Measurements from ENCODE around the gene CDKAL1.
"Not testable (repeated sequence)": the region's sequence is repeated elsewhere in the genome, so short reads cannot be mapped to it uniquely, and the experiment has no call there.

Gene CDKAL1

GRCh38 chr6:20732362-20732761 lies 198.1 kb downstream of the CDKAL1 start:
- not testable (repeated sequence) for H3K27ac Mint-ChIP-seq; H3K4me1 Mint-ChIP-seq (ENCODE audit: low read depth); H3K36me3 Mint-ChIP-seq (ENCODE audit: low read depth); H3K9me3 Mint-ChIP-seq; H3K27me3 Mint-ChIP-seq (ENCODE audit: low read depth); H3K4me3 Mint-ChIP-seq; DNase-seq (ENCODE audit: low spot score)

DNA sequence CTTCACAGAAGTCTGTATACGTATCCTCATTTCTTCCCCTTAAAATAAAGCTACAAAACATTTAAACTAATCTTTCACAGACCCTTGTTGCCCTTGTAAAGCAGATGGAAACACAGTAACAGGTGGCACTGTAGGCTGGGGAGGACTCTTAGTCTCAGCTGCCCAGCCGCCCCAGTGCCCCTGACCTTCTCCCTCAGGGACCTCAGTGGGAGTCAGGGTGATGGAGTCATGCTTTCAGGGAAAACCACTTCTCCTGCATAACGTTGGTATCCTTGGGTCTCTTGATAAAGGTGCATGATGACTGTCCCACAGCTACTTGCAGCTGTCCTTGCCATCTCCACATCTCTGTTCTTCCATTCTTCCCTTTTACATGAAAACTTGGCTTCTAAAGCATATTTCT lies 198.6 kb downstream of the CDKAL1 start:
- no peaks in the 10 kb centered on the region for H3K9me3 Mint-ChIP-seq

GRCh38 chr6:20737912-20738311 lies 203.7 kb downstream of the CDKAL1 start:
- DNase-seq (ENCODE audit: low spot score), result no peak
- H3K4me1 Mint-ChIP-seq (ENCODE audit: low read depth), result no peaks in the 10 kb centered on the region
- H3K36me3 Mint-ChIP-seq (ENCODE audit: low read depth), result peaks cover 23% of the 10 kb centered on the region
- no peak overlapping the region for H3K27ac Mint-ChIP-seq
- no peak overlapping the region for H3K4me3 Mint-ChIP-seq
- no peaks in the 10 kb centered on the region for H3K9me3 Mint-ChIP-seq
- H3K27me3 Mint-ChIP-seq (ENCODE audit: low read depth), result no peaks in the 10 kb centered on the region

More for the DNA sequence above, 198.6 kb downstream of the CDKAL1 start:
- no peaks in the 10 kb centered on the region for H3K27me3 Mint-ChIP-seq (ENCODE audit: low read depth)
- no peaks in the 10 kb centered on the region for H3K4me1 Mint-ChIP-seq (ENCODE audit: low read depth)
- DNase-seq (ENCODE audit: low spot score), result no peak
- no peaks in the 10 kb centered on the region for H3K36me3 Mint-ChIP-seq (ENCODE audit: low read depth)
- no peak overlapping the region for H3K4me3 Mint-ChIP-seq
- no peak overlapping the region for H3K27ac Mint-ChIP-seq

GRCh38 chr6:20740088-20740487 lies 205.8 kb downstream of the CDKAL1 start:
- Mint-ChIP-seq H3K36me3 (ENCODE audit: low read depth) (peaks cover 23% of the 10 kb centered on the region), H3K9me3 (no peaks in the 10 kb centered on the region), H3K27ac (no peak overlapping the region), H3K4me1 (ENCODE audit: low read depth) (no peaks in the 10 kb centered on the region), H3K27me3 (ENCODE audit: low read depth) (no peaks in the 10 kb centered on the region), H3K4me3 (no peak overlapping the region)
- DNase-seq (ENCODE audit: low spot score), result no peak

- Mint-ChIP-seq H3K4me1 (ENCODE audit: low read depth) (no peaks in the 10 kb centered on the region), H3K27me3 (ENCODE audit: low read depth) (no peaks in the 10 kb centered on the region), H3K27ac (no peak overlapping the region), H3K9me3 (no peaks in the 10 kb centered on the region), H3K36me3 (ENCODE audit: low read depth) (peaks cover 23% of the 10 kb centered on the region), H3K4me3 (no peak overlapping the region)
- no peak for DNase-seq (ENCODE audit: low spot score)
These were observed 206.5 kb downstream of the CDKAL1 start for GRCh38 chr6:20740727-20741126.

DNA sequence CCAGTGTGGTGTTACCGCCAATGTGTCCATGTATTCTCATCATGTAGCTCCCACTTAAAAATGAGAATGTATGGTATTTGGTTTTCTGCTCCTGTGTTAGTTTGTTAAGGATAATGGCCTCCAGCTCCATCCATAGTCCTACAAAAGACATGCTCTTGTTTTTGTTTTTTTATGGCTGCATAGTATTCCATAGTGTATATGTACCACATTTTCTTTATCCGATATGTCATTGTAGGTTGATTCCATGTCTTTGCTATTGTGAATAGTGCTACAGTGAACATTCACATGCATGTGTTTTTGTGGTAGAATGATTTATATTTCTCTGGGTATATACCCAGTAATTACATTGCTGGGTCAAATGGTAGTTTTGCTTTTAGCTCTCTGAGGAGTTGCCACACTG lies 207.2 kb downstream of the CDKAL1 start:
- H3K9me3 Mint-ChIP-seq, result no peaks in the 10 kb centered on the region
- H3K4me1 Mint-ChIP-seq (ENCODE audit: low read depth), result no peaks in the 10 kb centered on the region
- no peak for DNase-seq (ENCODE audit: low spot score)
- no peak overlapping the region for H3K4me3 Mint-ChIP-seq
- no peak overlapping the region for H3K27ac Mint-ChIP-seq
- H3K36me3 Mint-ChIP-seq (ENCODE audit: low read depth), result peaks cover 23% of the 10 kb centered on the region
- H3K27me3 Mint-ChIP-seq (ENCODE audit: low read depth), result no peaks in the 10 kb centered on the region

DNA sequence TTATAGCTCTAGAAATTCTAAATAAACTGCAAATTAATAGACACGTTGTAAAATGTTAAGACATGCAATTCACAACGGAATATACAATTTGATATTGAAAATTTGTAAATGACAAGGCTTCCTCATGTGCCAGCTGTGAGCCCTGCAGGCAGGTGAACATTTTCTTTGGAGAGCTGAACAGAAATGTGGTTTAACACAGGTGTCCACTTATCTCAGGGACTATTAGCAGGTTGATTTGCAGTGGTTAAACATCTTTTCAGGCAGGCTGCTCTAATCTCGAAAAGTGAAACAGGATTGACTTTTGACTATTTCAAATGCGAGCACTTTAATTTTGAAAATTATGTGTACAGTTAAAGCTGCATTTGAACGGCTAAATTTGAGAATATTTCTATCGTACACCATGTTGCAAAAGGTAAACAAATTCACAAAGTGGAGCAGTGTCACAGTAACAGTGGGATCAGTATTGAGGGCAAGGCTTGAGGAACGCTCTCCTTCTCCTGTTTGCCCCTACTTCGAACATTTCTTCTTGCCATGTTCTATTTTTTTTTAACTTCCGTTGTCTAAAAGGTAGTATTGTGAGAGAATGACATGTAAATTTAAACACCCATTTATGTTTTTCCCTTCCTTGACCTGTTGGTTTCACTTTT lies 210.8 kb downstream of the CDKAL1 start:
- Mint-ChIP-seq H3K4me3 (no peak overlapping the region), H3K27ac (no peak overlapping the region), H3K36me3 (ENCODE audit: low read depth) (peaks cover 18% of the 10 kb centered on the region), H3K27me3 (ENCODE audit: low read depth) (no peaks in the 10 kb centered on the region), H3K4me1 (ENCODE audit: low read depth) (no peaks in the 10 kb centered on the region), H3K9me3 (no peaks in the 10 kb centered on the region)
- no peak for DNase-seq (ENCODE audit: low spot score)

DNA sequence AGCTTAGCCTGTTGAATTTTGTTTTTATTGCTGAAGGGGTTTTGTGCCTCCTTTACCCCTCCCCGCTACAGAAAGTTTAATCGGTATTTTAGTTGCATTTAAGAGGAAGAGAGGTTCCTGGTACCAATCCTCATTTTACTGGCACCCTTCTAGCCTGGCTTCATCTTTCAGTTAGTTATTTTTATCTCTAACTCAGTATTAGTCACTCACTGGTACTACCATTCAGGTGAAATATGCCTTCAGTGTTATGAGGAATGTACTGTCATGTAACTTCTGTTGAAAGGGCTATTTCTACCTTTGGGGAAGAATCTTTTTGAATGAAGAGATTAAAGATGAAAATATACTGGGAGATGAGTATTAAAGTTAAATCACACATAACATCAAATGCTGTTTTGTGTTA lies 211.8 kb downstream of the CDKAL1 start:
- Mint-ChIP-seq H3K27ac (no peak overlapping the region), H3K4me3 (no peak overlapping the region)
- no peak for DNase-seq (ENCODE audit: low spot score)

GRCh38 chr6:20746805-20747558 lies 212.7 kb downstream of the CDKAL1 start:
- no peak overlapping the region for H3K4me3 Mint-ChIP-seq
- H3K27ac Mint-ChIP-seq, result no peak overlapping the region
- H3K9me3 Mint-ChIP-seq, result no peaks in the 10 kb centered on the region
- peaks cover 2% of the 10 kb centered on the region for H3K36me3 Mint-ChIP-seq (ENCODE audit: low read depth)
- H3K27me3 Mint-ChIP-seq (ENCODE audit: low read depth), result no peaks in the 10 kb centered on the region
- DNase-seq (ENCODE audit: low spot score), result no peak
- no peaks in the 10 kb centered on the region for H3K4me1 Mint-ChIP-seq (ENCODE audit: low read depth)

More for the DNA sequence above, 211.8 kb downstream of the CDKAL1 start:
- H3K9me3 Mint-ChIP-seq, result no peaks in the 10 kb centered on the region
- peaks cover 10% of the 10 kb centered on the region for H3K36me3 Mint-ChIP-seq (ENCODE audit: low read depth)
- H3K4me1 Mint-ChIP-seq (ENCODE audit: low read depth), result no peaks in the 10 kb centered on the region
- no peaks in the 10 kb centered on the region for H3K27me3 Mint-ChIP-seq (ENCODE audit: low read depth)

GRCh38 chr6:20747991-20748390 lies 213.7 kb downstream of the CDKAL1 start:
- Mint-ChIP-seq H3K36me3 (ENCODE audit: low read depth) (no peaks in the 10 kb centered on the region), H3K4me3 (no peak overlapping the region), H3K27me3 (ENCODE audit: low read depth) (no peaks in the 10 kb centered on the region), H3K27ac (no peak overlapping the region), H3K9me3 (no peaks in the 10 kb centered on the region), H3K4me1 (ENCODE audit: low read depth) (peaks cover under 1% of the 10 kb centered on the region)
- DNase-seq (ENCODE audit: low spot score), result no peak

GRCh38 chr6:20751293-20751935 lies 217.2 kb downstream of the CDKAL1 start:
- peaks cover 1% of the 10 kb centered on the region for H3K4me1 Mint-ChIP-seq (ENCODE audit: low read depth)
- H3K9me3 Mint-ChIP-seq, result peaks cover 7% of the 10 kb centered on the region
- no peak overlapping the region for H3K4me3 Mint-ChIP-seq
- no peak overlapping the region for H3K27ac Mint-ChIP-seq
- DNase-seq (ENCODE audit: low spot score), result no peak
- no peaks in the 10 kb centered on the region for H3K27me3 Mint-ChIP-seq (ENCODE audit: low read depth)
- peaks cover 3% of the 10 kb centered on the region for H3K36me3 Mint-ChIP-seq (ENCODE audit: low read depth)

- DNase-seq (ENCODE audit: low spot score), result no peak
- Mint-ChIP-seq H3K27ac (no peak overlapping the region), H3K4me3 (no peak overlapping the region), H3K9me3 (peaks cover 7% of the 10 kb centered on the region), H3K27me3 (ENCODE audit: low read depth) (no peaks in the 10 kb centered on the region), H3K4me1 (ENCODE audit: low read depth) (peaks cover 1% of the 10 kb centered on the region), H3K36me3 (ENCODE audit: low read depth) (peaks cover 3% of the 10 kb centered on the region)
These were observed 221.4 kb downstream of the CDKAL1 start for GRCh38 chr6:20755631-20756030.

DNA sequence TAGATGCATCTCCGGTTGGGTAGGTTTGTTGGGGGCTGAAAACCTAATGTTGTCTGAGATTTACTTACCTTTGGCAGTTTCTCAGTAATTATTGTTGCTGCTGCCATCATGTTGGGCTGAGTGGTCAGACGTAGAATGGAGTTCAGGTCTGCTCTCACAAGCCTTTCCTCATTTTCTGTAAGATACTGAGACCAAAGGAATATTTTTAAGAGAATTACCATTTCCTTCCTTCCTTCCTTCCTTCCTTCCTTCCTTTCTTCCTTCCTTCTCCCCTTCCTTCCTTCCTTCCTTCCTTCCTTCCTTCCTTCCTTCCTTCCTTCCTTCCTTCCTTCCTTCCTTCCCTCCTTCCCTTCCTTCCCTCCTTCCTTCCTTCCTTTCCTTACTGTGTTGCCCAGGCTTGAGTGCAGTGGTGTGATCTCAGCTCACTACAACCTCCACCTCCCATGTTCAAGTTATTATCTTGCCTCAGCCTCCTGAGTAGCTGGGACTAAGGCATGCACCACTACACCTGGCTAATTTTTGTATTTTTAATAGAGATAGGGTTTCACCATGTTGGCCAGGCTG lies 222.4 kb downstream of the CDKAL1 start:
- H3K9me3 Mint-ChIP-seq, result not testable (repeated sequence)

GRCh38 chr6:20757761-20758160 lies 223.5 kb downstream of the CDKAL1 start:
- Mint-ChIP-seq H3K4me3 (no peak overlapping the region), H3K27me3 (ENCODE audit: low read depth) (no peaks in the 10 kb centered on the region)

More for the DNA sequence above, 222.4 kb downstream of the CDKAL1 start:
- DNase-seq (ENCODE audit: low spot score); H3K4me3 Mint-ChIP-seq; H3K36me3 Mint-ChIP-seq (ENCODE audit: low read depth); H3K27me3 Mint-ChIP-seq (ENCODE audit: low read depth); H3K27ac Mint-ChIP-seq; H3K4me1 Mint-ChIP-seq (ENCODE audit: low read depth): not testable (repeated sequence)

More at GRCh38 chr6:20757761-20758160, 223.5 kb downstream of the CDKAL1 start:
- DNase-seq (ENCODE audit: low spot score), result no peak
- peaks cover 1% of the 10 kb centered on the region for H3K4me1 Mint-ChIP-seq (ENCODE audit: low read depth)
- H3K27ac Mint-ChIP-seq, result no peak overlapping the region
- H3K9me3 Mint-ChIP-seq, result peaks cover 7% of the 10 kb centered on the region
- peaks cover 3% of the 10 kb centered on the region for H3K36me3 Mint-ChIP-seq (ENCODE audit: low read depth)

Measured in T-helper 2 cell treated with Interferon-gamma antibody and Interleukin-4, amounts not matched to agents 5 μg/mL and 100 μg/mL, for 36 hours (primary cell).